Activated CD4-positive, alpha-beta T cell treated with anti-CD3 and anti-CD28 coated beads, Interleukin-2, amount 10 ng/mL, durations not matched to agents 7 days and 5 days (primary cell): ENCODE data around the gene IL19. TPM values are rescaled to one million over a fixed set of nuclear protein-coding genes. Genes with fewer than 3 reads are reported as not detected.

Experiments
- CTCF ChIA-PET: fragments of 350-600 bp; sonication (Branson Sonifier 250); formaldehyde crosslinking; loops from one replicate; lab custom pipeline; 2021; ENCODE audit warnings: antibody characterized with exemption; lab: Charles Lee
- POLR2A ChIA-PET: fragments of 350-600 bp; sonication (Branson Sonifier 250); formaldehyde crosslinking; loops from one replicate; lab custom pipeline; 2021; ENCODE audit warnings: antibody characterized with exemption; lab: Charles Lee
- DNase-seq: peaks from one replicate; pipeline ENCODE4 v3.0.0-alpha.2; 2020
- H3K27ac Mint-ChIP-seq: one replicate; pipeline ENCODE4 v1.8.0; 2021; ENCODE audit warnings: mild to moderate bottlenecking, moderate library complexity, mixed read lengths
- H3K27me3 Mint-ChIP-seq: one replicate; pipeline ENCODE4 v1.8.0; 2021; ENCODE audit warnings: mixed read lengths
- H3K36me3 Mint-ChIP-seq: one replicate; pipeline ENCODE4 v1.8.0; 2021; ENCODE audit warnings: low read depth, mixed read lengths
- H3K4me1 Mint-ChIP-seq: one replicate; pipeline ENCODE4 v1.8.0; 2021; ENCODE audit warnings: mixed read lengths
- H3K4me3 Mint-ChIP-seq: one replicate; pipeline ENCODE4 v1.8.0; 2021; ENCODE audit warnings: mild to moderate bottlenecking, moderate library complexity, mixed read lengths
- H3K9me3 Mint-ChIP-seq: one replicate; pipeline ENCODE4 v1.8.0; 2021; ENCODE audit warnings: mixed read lengths
- total RNA-seq, 2 experiments: library from RNA; stranded (reverse); gene quantifications; one replicate each; pipeline ENCODE4 v1.2.3, GENCODE V29; 2021

IL19 gene
- total RNA-seq, 2 experiments from 2014 or later = not detected

GRCh38 chr1:206880314-206880713 lies 109.7 kb downstream of the IL19 start:
- CTCF ChIA-PET = interaction anchor here (1.0 to 1.2 kb wide), 3 partner anchors 29 to 71 kb away, joined by 3 read pairs; no protein-coding TSS in a partner anchor
- peaks cover 13% of the 10 kb centered on the region for H3K36me3 Mint-ChIP-seq
- H3K4me3 Mint-ChIP-seq = no peak overlapping the region
- no peaks in the 10 kb centered on the region for H3K4me1 Mint-ChIP-seq
- POLR2A ChIA-PET = no interaction called here
- no peak overlapping the region for H3K27ac Mint-ChIP-seq
- no peak for DNase-seq
- H3K9me3 Mint-ChIP-seq = peaks cover 39% of the 10 kb centered on the region
- peaks cover 5% of the 10 kb centered on the region for H3K27me3 Mint-ChIP-seq

- peaks cover 9% of the 10 kb centered on the region for H3K36me3 Mint-ChIP-seq
- DNase-seq = no peak
- CTCF ChIA-PET = interaction anchor here (0.8 kb wide), 1 partner anchor 10 kb away, joined by 3 read pairs; no protein-coding TSS in a partner anchor
These were observed 112.0 kb downstream of the IL19 start for GRCh38 chr1:206882555-206882954.

GRCh38 chr1:206883160-206883559 lies 112.6 kb downstream of the IL19 start:
- Mint-ChIP-seq H3K4me3 (no peak overlapping the region), H3K36me3 (peaks cover 7% of the 10 kb centered on the region), H3K9me3 (peaks cover 22% of the 10 kb centered on the region), H3K4me1 (peaks cover under 1% of the 10 kb centered on the region), H3K27me3 (peaks cover 2% of the 10 kb centered on the region), H3K27ac (no peak overlapping the region)
- POLR2A ChIA-PET = no interaction called here
- DNase-seq = no peak
- CTCF ChIA-PET = interaction anchor here (0.8 to 2.2 kb wide), 4 partner anchors 11 to 149 kb away, joined by 3 to 12 read pairs (median 3); no protein-coding TSS in a partner anchor

More at GRCh38 chr1:206882555-206882954, 112.0 kb downstream of the IL19 start:
- POLR2A ChIA-PET = no interaction called here
- Mint-ChIP-seq H3K4me3 (no peak overlapping the region), H3K27ac (no peak overlapping the region), H3K9me3 (peaks cover 28% of the 10 kb centered on the region), H3K4me1 (no peaks in the 10 kb centered on the region), H3K27me3 (peaks cover 2% of the 10 kb centered on the region)

GRCh38 chr1:206883876-206884275 lies 113.3 kb downstream of the IL19 start:
- ChIA-PET POLR2A (interaction anchor here (0.6 kb wide), 1 partner anchor 67 kb away, joined by 3 read pairs; no protein-coding TSS in a partner anchor), CTCF (interaction anchor here (0.8 to 3.2 kb wide), 10 partner anchors 12 to 191 kb away, joined by 3 to 19 read pairs (median 3); partner anchors contain the start of gene IL24)
- H3K27ac Mint-ChIP-seq = no peak overlapping the region
- peaks cover 17% of the 10 kb centered on the region for H3K9me3 Mint-ChIP-seq
- no peak for DNase-seq
- H3K27me3 Mint-ChIP-seq = peaks cover 2% of the 10 kb centered on the region
- H3K4me1 Mint-ChIP-seq = peaks cover 3% of the 10 kb centered on the region
- peaks cover 5% of the 10 kb centered on the region for H3K36me3 Mint-ChIP-seq
- H3K4me3 Mint-ChIP-seq = no peak overlapping the region

- ChIA-PET CTCF (interaction anchor here (0.8 to 3.2 kb wide), 7 partner anchors 10 to 97 kb away, joined by 3 to 19 read pairs (median 4); no protein-coding TSS in a partner anchor), POLR2A (no interaction called here)
- no peak overlapping the region for H3K4me3 Mint-ChIP-seq
- H3K4me1 Mint-ChIP-seq = peaks cover 14% of the 10 kb centered on the region
- no peak for DNase-seq
- H3K9me3 Mint-ChIP-seq = peaks cover 7% of the 10 kb centered on the region
- H3K36me3 Mint-ChIP-seq = no peaks in the 10 kb centered on the region
- H3K27ac Mint-ChIP-seq = no peak overlapping the region
- peaks cover 2% of the 10 kb centered on the region for H3K27me3 Mint-ChIP-seq
These were observed 114.9 kb downstream of the IL19 start for GRCh38 chr1:206885341-206886060.

GRCh38 chr1:206886831-206887230 lies 116.3 kb downstream of the IL19 start:
- H3K4me3 Mint-ChIP-seq = no peak overlapping the region
- no peak for DNase-seq
- POLR2A ChIA-PET = no interaction called here
- H3K4me1 Mint-ChIP-seq = peaks cover 26% of the 10 kb centered on the region
- H3K27ac Mint-ChIP-seq = no peak overlapping the region
- CTCF ChIA-PET = interaction anchor here (1.1 to 3.2 kb wide), 4 partner anchors 9 to 81 kb away, joined by 3 to 19 read pairs (median 4); no protein-coding TSS in a partner anchor
- H3K36me3 Mint-ChIP-seq = no peaks in the 10 kb centered on the region
- peaks cover 2% of the 10 kb centered on the region for H3K27me3 Mint-ChIP-seq
- peaks cover 6% of the 10 kb centered on the region for H3K9me3 Mint-ChIP-seq

GRCh38 chr1:206887701-206888100 lies 117.1 kb downstream of the IL19 start:
- Mint-ChIP-seq H3K4me3 (no peak overlapping the region), H3K36me3 (no peaks in the 10 kb centered on the region), H3K27me3 (peaks cover under 1% of the 10 kb centered on the region), H3K4me1 (peaks cover 28% of the 10 kb centered on the region), H3K27ac (no peak overlapping the region), H3K9me3 (peaks cover 5% of the 10 kb centered on the region)
- CTCF ChIA-PET = interaction anchor here (0.6 to 1.2 kb wide), 2 partner anchors 33 to 46 kb away, joined by 3 read pairs; no protein-coding TSS in a partner anchor
- POLR2A ChIA-PET = no interaction called here
- no peak for DNase-seq

- Mint-ChIP-seq H3K4me1 (peaks cover 33% of the 10 kb centered on the region), H3K4me3 (no peak overlapping the region), H3K27ac (no peak overlapping the region), H3K27me3 (no peaks in the 10 kb centered on the region), H3K36me3 (no peaks in the 10 kb centered on the region), H3K9me3 (peaks cover 4% of the 10 kb centered on the region)
- ChIA-PET CTCF (interaction anchor here (1.1 to 2.2 kb wide), 2 partner anchors 12 to 21 kb away, joined by 3 to 8 read pairs; no protein-coding TSS in a partner anchor), POLR2A (no interaction called here)
- DNase-seq = no peak
These were observed 119.8 kb downstream of the IL19 start for GRCh38 chr1:206890125-206891060.

GRCh38 chr1:206891412-206891811 lies 120.8 kb downstream of the IL19 start:
- no peak overlapping the region for H3K27ac Mint-ChIP-seq
- ChIA-PET POLR2A (no interaction called here), CTCF (interaction anchor here (2.2 kb wide), 1 partner anchor 20 kb away, joined by 8 read pairs; no protein-coding TSS in a partner anchor)
- H3K4me3 Mint-ChIP-seq = no peak overlapping the region
- DNase-seq = no peak
- peaks cover 4% of the 10 kb centered on the region for H3K9me3 Mint-ChIP-seq
- no peaks in the 10 kb centered on the region for H3K27me3 Mint-ChIP-seq
- H3K36me3 Mint-ChIP-seq = no peaks in the 10 kb centered on the region
- H3K4me1 Mint-ChIP-seq = peaks cover 35% of the 10 kb centered on the region

Other genes starting within 250 kb of the IL19 start
- 10 to 100 TPM; 44.5 to 51.6 TPM for gene EIF2D, start 158.3 kb upstream of the IL19 start, total RNA-seq
- 1 to 10 TPM; 4.0 to 4.3 TPM for gene DYRK3, start 135.2 kb upstream of the IL19 start, total RNA-seq
- gene MAPKAPK2, start 85.9 kb upstream of the IL19 start, total RNA-seq = 10 to 100 TPM; 55.5 to 57.4 TPM
- gene IL10, start 1.7 kb downstream of the IL19 start, total RNA-seq = under 1 TPM; 0.12 to 0.15 TPM
- not detected for gene IL20, start 94.8 kb downstream of the IL19 start, total RNA-seq
- not detected for gene IL24, start 126.7 kb downstream of the IL19 start, total RNA-seq
- gene FCMR, start 151.2 kb downstream of the IL19 start, total RNA-seq = 100 to 1,000 TPM; 151 to 157 TPM
- gene PIGR, start 175.7 kb downstream of the IL19 start, total RNA-seq = not detected
- gene FCAMR, start 199.7 kb downstream of the IL19 start, total RNA-seq = not detected